OCI-LY3 (cell line): Measurements from ENCODE around the gene C1RL.

ENCODE experiments used
- EZH2phosphoT487 ChIP-seq: fragments of 200-600 bp; shearing (Covaris generic); IDR thresholded peaks from 2 replicates; pipeline ENCODE4 v1.6.1; 2018; ENCODE audit warnings: antibody characterized with exemption, mixed run types, low read depth
- TF ChIP-seq, protein P1 (sequence below): fragments of 200-600, 300-600 bp; sonication (generic); IDR thresholded peaks from 2 replicates; pipeline ENCODE4 v1.5.1; 2014; ENCODE audit warnings: antibody characterized with exemption, low read length, low read depth

DNA sequence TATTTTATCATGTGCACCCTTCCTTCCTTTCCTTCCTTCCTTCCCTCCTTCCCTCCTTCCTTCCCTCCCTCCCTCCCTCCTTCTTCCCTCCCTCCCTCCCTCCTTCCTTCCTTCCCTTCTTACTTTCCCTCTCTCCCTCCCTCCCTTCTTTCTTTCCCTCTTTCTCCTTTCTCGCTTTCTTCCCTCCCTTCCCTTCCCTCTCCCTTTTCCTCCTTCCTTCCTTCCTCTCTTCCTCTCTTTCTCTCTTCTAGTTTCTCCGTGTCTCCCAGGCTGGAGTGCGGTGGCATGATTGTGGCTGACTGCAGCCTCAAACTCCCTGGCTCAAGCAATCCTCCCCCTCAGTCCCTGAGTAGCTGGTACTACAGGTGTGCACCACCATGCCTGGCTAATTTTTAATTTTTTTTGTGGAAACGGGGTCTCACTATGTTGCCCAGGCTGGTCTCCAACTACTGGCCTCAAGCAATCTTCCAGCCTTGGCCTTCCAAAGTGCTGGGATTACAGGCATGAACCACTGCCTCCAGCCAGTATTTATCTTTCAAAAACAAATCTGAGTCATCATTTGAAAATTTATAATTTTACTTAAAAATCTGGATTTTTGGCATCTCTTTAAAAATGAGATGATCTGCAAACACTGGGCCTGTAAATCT, 7.8 kb downstream of the C1RL start:
- TF ChIP-seq, protein P1, sequence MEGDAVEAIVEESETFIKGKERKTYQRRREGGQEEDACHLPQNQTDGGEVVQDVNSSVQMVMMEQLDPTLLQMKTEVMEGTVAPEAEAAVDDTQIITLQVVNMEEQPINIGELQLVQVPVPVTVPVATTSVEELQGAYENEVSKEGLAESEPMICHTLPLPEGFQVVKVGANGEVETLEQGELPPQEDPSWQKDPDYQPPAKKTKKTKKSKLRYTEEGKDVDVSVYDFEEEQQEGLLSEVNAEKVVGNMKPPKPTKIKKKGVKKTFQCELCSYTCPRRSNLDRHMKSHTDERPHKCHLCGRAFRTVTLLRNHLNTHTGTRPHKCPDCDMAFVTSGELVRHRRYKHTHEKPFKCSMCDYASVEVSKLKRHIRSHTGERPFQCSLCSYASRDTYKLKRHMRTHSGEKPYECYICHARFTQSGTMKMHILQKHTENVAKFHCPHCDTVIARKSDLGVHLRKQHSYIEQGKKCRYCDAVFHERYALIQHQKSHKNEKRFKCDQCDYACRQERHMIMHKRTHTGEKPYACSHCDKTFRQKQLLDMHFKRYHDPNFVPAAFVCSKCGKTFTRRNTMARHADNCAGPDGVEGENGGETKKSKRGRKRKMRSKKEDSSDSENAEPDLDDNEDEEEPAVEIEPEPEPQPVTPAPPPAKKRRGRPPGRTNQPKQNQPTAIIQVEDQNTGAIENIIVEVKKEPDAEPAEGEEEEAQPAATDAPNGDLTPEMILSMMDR = no peak
- no peak for TF ChIP-seq EZH2phosphoT487
